ENCODE results near the gene SIL1. TPM values are rescaled to one million over a fixed set of nuclear protein-coding genes. Genes with fewer than 3 reads are reported as not detected.
"Not testable (repeated sequence)": the region's sequence is repeated elsewhere in the genome, so short reads cannot be mapped to it uniquely, and the experiment has no call there.

Gene SIL1
- total RNA-seq, 2 donors from 2014 or later, result 31.6 to 64.4 TPM

DNA sequence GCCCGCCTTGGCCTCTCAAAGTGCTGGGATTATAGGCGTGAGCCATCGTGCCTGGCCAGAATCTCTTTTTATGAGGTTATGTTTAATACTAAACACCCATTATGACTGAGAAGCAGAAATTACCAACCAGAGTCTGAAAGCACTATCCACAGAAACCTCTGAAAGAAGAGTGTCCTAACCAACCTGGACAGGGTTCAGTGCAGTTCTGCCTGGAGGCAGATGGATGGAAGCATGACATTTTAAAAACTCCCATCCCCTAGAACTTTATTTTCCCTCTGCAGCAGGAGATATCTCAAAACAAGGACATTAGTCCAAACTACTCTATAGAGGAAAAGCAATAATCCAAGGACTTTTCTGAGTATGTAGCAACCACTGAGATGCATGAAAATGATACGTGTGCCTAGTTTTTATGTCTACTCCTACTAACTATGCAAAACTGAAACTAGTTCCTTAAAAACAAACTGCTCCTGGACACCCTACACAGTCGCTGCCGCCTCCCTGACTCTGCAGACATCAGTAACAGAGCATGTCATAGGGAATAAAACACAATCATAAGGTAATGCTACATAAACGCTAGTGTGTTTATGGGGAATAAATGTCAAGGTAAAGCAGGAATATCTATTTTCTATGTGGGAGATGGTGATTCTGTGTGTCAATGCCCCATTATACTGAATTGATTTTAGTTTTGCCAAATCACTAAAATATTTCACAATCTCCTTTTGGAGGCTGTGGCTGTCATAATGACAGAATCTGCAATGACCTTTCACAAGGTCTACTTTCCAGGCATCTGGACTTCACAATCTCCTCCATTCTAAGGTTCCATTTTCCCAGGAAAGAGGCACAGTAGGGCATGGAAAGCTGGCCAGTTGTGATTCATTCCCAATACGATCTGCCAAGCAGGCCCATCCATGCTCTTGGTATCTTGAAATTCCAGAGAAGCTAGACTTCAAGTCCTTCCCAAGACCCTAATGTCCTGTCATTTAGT, 122.8 kb downstream of the SIL1 start:
- DNase-seq, result no peak
- no peak overlapping the region for H3K4me3 ChIP-seq
- TF ChIP-seq, protein P1, sequence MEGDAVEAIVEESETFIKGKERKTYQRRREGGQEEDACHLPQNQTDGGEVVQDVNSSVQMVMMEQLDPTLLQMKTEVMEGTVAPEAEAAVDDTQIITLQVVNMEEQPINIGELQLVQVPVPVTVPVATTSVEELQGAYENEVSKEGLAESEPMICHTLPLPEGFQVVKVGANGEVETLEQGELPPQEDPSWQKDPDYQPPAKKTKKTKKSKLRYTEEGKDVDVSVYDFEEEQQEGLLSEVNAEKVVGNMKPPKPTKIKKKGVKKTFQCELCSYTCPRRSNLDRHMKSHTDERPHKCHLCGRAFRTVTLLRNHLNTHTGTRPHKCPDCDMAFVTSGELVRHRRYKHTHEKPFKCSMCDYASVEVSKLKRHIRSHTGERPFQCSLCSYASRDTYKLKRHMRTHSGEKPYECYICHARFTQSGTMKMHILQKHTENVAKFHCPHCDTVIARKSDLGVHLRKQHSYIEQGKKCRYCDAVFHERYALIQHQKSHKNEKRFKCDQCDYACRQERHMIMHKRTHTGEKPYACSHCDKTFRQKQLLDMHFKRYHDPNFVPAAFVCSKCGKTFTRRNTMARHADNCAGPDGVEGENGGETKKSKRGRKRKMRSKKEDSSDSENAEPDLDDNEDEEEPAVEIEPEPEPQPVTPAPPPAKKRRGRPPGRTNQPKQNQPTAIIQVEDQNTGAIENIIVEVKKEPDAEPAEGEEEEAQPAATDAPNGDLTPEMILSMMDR (IDR thresholded peaks at IDR 0.05), result no peak
- no peaks in the 10 kb centered on the region for H3K36me3 ChIP-seq
- intact Hi-C loops (cut with DNase I), result no loop called here
- H3K4me1 ChIP-seq, result no peaks in the 10 kb centered on the region
- no peak overlapping the region for H3K27ac ChIP-seq
- H3K9me3 ChIP-seq, result no peaks in the 10 kb centered on the region
- H3K9ac ChIP-seq (ENCODE audit: low read depth in 2 of 2, low read length in 2 of 2), result no peak overlapping the region
- no peaks in the 10 kb centered on the region for H3K27me3 ChIP-seq

DNA sequence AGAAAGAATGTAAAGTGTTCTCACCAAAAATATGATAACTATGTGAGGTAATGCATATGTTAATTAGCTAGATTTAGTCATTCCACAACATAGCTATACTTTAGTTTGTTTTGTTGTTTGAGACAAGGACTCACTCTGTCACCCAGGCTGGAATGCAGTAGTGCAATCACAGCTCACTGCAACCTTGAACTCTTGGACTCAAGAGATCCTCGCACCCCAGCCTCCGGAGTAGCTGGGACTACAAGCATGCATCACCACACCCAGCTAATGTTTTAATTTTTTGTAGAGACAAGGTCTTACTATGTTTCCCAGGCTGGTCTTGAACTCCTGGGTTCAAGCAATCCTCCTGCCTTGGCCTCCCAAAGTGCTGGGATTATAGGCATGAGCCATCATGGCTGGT, 124.2 kb downstream of the SIL1 start:
- H3K36me3 ChIP-seq; H3K4me3 ChIP-seq; H3K9me3 ChIP-seq; H3K27me3 ChIP-seq; intact Hi-C loops (cut with DNase I); H3K27ac ChIP-seq; H3K4me1 ChIP-seq; DNase-seq; H3K9ac ChIP-seq (ENCODE audit: low read depth in 2 of 2, low read length in 2 of 2): not testable (repeated sequence)

DNA sequence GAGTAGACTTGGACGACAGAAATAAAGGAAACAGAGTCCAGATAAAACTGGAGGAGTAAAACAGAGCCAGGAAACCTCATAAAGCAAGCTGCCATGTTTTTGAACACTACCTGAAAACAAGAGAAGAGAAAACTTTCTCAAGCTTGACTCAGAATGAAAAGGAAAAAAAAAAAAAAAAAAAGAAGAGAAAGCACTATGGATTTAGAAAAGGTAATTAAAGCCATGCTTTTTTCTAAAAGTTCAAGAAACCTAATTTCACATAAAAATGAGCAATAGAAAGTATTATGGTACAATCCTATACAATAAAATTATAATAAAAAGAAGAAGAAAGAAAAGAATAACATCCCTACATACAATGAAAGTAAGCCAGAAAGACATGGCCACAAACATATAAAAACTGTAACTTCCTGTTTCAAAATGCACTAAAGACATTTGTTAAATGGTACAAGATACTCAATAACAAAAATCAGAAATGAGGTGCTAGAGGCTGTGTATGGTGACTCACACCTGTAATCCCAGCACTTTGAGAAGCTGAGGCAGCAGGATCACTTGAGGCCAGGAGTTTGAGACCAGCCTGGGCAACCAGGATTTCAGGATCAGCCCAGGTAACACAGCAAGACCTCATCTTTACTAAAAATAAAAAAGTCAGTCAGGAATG, 129.5 kb downstream of the SIL1 start:
- TF ChIP-seq, protein P1 (IDR thresholded peaks at IDR 0.05), result no peak
- Histone ChIP-seq H3K4me1 (peaks cover 3% of the 10 kb centered on the region), H3K9me3 (no peaks in the 10 kb centered on the region), H3K4me3 (no peak overlapping the region), H3K36me3 (no peaks in the 10 kb centered on the region), H3K27ac (no peak overlapping the region), H3K9ac (ENCODE audit: low read depth in 2 of 2, low read length in 2 of 2) (no peak overlapping the region), H3K27me3 (no peaks in the 10 kb centered on the region)
- intact Hi-C loops (cut with DNase I), result no loop called here
- no peak for DNase-seq

DNA sequence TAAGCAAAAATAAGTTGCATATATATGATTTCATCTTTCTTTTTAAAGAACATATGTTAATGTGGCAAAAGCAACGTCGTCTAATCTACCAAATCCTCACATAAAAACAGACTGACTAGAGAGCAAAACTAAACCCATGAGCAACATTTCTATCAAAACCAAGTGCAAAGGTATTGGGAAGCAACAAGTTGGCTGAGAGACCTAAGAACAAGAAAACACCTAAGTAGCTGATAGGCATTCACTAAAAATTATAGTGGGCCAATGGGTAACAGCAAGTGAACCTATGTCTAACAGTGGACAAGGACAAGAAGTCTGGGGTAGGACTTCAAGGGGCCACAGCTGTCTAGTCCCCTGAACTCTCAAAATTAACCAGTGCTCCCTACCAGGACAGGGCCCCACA, 130.1 kb downstream of the SIL1 start:
- TF ChIP-seq, protein P1 (IDR thresholded peaks at IDR 0.05), result no peak
- H3K27me3 ChIP-seq, result no peaks in the 10 kb centered on the region
- intact Hi-C loops (cut with DNase I), result no loop called here

DNA sequence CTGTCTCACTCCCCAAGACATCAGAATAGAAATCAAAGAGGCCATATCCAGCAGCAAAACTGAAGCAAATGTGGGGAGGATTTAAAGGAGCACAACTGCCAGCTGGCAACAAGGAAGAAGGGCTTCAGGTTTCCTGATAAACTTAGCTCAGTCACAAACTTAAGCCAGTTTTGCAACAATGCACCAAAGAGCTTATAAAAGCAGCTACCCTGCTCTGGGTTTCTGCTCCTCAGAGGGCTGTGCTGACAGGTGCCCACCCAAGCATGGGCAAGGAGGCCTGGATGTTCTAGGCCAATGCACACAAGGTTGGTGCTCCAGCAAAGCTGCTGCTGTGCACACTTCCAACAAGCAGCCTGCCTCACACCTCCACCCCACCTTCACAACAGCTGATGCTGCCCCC, 132.9 kb downstream of the SIL1 start:
- DNase-seq, result no peak
- no peak overlapping the region for H3K27ac ChIP-seq
- TF ChIP-seq, protein P1 (IDR thresholded peaks at IDR 0.05), result no peak
- no peak overlapping the region for H3K9ac ChIP-seq (ENCODE audit: low read depth in 2 of 2, low read length in 2 of 2)
- H3K9me3 ChIP-seq, result no peaks in the 10 kb centered on the region
- no peak overlapping the region for H3K4me3 ChIP-seq
- H3K36me3 ChIP-seq, result no peaks in the 10 kb centered on the region
- H3K27me3 ChIP-seq, result no peaks in the 10 kb centered on the region
- H3K4me1 ChIP-seq, result peaks cover 3% of the 10 kb centered on the region
- intact Hi-C loops (cut with DNase I), result no loop called here

More for the DNA sequence above, 130.1 kb downstream of the SIL1 start:
- no peak overlapping the region for H3K4me3 ChIP-seq
- no peaks in the 10 kb centered on the region for H3K9me3 ChIP-seq
- H3K4me1 ChIP-seq, result peaks cover 3% of the 10 kb centered on the region
- no peaks in the 10 kb centered on the region for H3K36me3 ChIP-seq
- H3K27ac ChIP-seq, result no peak overlapping the region
- DNase-seq, result no peak
- no peak overlapping the region for H3K9ac ChIP-seq (ENCODE audit: low read depth in 2 of 2, low read length in 2 of 2)

All from colonic mucosa (tissue), 4 donors.